ENCODE data around the gene PLXNA1.
A peak's percentile ranks its signal among the peaks of the same experiment; 100 is the strongest.

Gene PLXNA1

GRCh38 chr3:126999383-126999782 is 16.5 kb downstream of the PLXNA1 start:
- ChIA-PET POLR2A (no interaction called here), CTCF (no interaction called here)
- no peak for DNase-seq (ENCODE audit: extremely low spot score)
- TF ChIP-seq FOXK2 (IDR thresholded peaks at IDR 0.05), result no peak
- no peak for TF ChIP-seq PKNOX1 (IDR thresholded peaks at IDR 0.05)
- TF ChIP-seq BHLHE40 (IDR thresholded peaks at IDR 0.05; ENCODE audit: borderline replicate concordance), result no peak
- no peak for TF ChIP-seq FOXA1 (IDR thresholded peaks at IDR 0.05)
- TF ChIP-seq SP1 (IDR thresholded peaks at IDR 0.05), result no peak
- TF ChIP-seq ARNT (IDR thresholded peaks at IDR 0.05), result no peak
- TF ChIP-seq NFRKB (IDR thresholded peaks at IDR 0.05), result no peak
- no peak for TF ChIP-seq CTBP1 (IDR thresholded peaks at IDR 0.05; ENCODE audit: borderline replicate concordance)
- TF ChIP-seq FOXM1 (IDR thresholded peaks at IDR 0.05; ENCODE audit: borderline replicate concordance), result no peak
- no peak for TF ChIP-seq ZNF384 (IDR thresholded peaks at IDR 0.05)
- no peak for TF ChIP-seq ELF4 (IDR thresholded peaks at IDR 0.05)
- no peak for TF ChIP-seq HDGF (IDR thresholded peaks at IDR 0.05; ENCODE audit: borderline replicate concordance)
- TF ChIP-seq SUZ12 (IDR thresholded peaks at IDR 0.05), result no peak
- TF ChIP-seq TARDBP (IDR thresholded peaks at IDR 0.05), result no peak
- TF ChIP-seq LEF1 (IDR thresholded peaks at IDR 0.05; ENCODE audit: borderline replicate concordance), result no peak
- no peak for TF ChIP-seq L3MBTL2 (conservative IDR thresholded peaks at IDR 0.05)

- POLR2A ChIA-PET, result no interaction called here
- no peak for DNase-seq (ENCODE audit: extremely low spot score)
- CTCF ChIA-PET, result no interaction called here
- TF ChIP-seq LEF1 (IDR thresholded peaks at IDR 0.05; ENCODE audit: borderline replicate concordance) (no peak), SUZ12 (IDR thresholded peaks at IDR 0.05) (no peak), FOXA1 (IDR thresholded peaks at IDR 0.05) (no peak), FOXM1 (IDR thresholded peaks at IDR 0.05; ENCODE audit: borderline replicate concordance) (no peak), HDGF (IDR thresholded peaks at IDR 0.05; ENCODE audit: borderline replicate concordance) (no peak), ELF4 (IDR thresholded peaks at IDR 0.05) (no peak)
Measured at GRCh38 chr3:127000119-127000518, 17.2 kb downstream of the PLXNA1 start.

DNA sequence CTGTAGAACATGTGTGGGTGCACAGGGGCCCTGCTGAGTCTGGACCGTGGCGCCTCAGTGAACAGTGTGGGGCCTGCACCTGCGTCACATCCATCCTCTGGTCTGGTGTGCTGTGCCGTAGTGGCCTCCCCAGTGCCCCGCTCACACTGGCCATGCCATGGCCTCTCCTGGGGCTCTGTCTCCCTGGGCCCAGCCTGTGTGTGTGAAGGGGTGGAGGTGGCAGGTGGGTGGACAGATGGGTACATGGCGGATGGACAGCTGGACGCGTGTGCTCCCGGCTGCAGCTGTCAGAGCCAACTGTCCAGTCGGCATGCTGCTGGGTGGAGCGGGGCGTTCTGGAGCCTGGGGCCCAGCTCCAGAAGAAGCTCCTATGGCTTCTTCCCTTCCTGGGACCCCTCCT is 17.8 kb downstream of the PLXNA1 start:
- TF ChIP-seq CTBP1 (IDR thresholded peaks at IDR 0.05; ENCODE audit: borderline replicate concordance), result no peak
- no peak for DNase-seq (ENCODE audit: extremely low spot score)
- ChIA-PET CTCF (no interaction called here), POLR2A (interaction anchor here (1.1 kb wide), 1 partner anchor 18 kb away, joined by 3 read pairs; the partner anchor contains the start of gene PLXNA1)

DNA sequence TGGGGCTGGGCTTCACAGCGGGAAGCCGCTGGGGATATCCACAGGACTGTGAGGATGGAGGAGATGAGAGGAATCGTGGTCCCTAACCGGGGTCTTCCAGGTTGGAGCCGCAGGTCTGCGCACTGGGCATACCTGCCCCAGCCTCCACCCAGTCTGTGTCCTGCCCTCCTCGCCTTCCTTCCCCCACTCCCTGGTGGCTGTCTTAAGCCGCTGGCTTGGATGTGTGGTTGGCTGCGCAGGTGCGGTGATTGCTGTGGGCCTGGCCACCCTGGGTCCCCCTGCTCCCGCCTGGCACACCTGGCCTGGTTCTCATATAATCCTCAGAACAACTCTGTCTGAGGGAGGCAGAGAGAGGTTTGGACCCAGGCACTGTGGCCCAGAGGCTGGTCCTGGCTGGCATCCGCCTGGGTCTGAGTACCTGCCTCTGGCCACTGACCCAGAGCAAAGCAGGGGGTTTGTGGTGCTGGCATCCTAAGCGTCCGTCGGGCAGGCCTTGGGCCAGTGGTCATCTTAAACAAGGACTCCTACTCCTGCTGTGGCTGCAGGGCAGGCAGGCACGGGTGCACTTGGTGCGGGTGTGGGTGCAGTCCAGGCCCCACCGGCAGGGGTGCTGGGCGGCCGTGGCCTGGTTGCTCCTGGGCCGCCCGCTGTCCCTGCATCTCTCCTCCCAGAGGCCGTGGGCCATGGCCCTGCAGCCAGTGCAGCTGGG is 18.7 kb downstream of the PLXNA1 start:
- ChIA-PET CTCF (no interaction called here), POLR2A (interaction anchor here (1.1 kb wide), 1 partner anchor 19 kb away, joined by 3 read pairs; the partner anchor contains the start of gene PLXNA1)
- DNase-seq (ENCODE audit: extremely low spot score), result no peak
- no peak for TF ChIP-seq SUZ12 (IDR thresholded peaks at IDR 0.05)
- no peak for TF ChIP-seq FOXM1 (IDR thresholded peaks at IDR 0.05; ENCODE audit: borderline replicate concordance)
- TF ChIP-seq ARNT (IDR thresholded peaks at IDR 0.05), result no peak
- no peak for TF ChIP-seq ZNF384 (IDR thresholded peaks at IDR 0.05)
- TF ChIP-seq CTBP1 (IDR thresholded peaks at IDR 0.05; ENCODE audit: borderline replicate concordance), result no peak
- no peak for TF ChIP-seq FOXK2 (IDR thresholded peaks at IDR 0.05)
- TF ChIP-seq SP1 (IDR thresholded peaks at IDR 0.05), result no peak
- TF ChIP-seq PKNOX1 (IDR thresholded peaks at IDR 0.05), result no peak
- no peak for TF ChIP-seq BHLHE40 (IDR thresholded peaks at IDR 0.05; ENCODE audit: borderline replicate concordance)
- no peak for TF ChIP-seq NFRKB (IDR thresholded peaks at IDR 0.05)
- TF ChIP-seq FOXA1 (IDR thresholded peaks at IDR 0.05), result no peak
- no peak for TF ChIP-seq TARDBP (IDR thresholded peaks at IDR 0.05)
- no peak for TF ChIP-seq L3MBTL2 (conservative IDR thresholded peaks at IDR 0.05)
- TF ChIP-seq ELF4 (IDR thresholded peaks at IDR 0.05), result no peak
- no peak for TF ChIP-seq LEF1 (IDR thresholded peaks at IDR 0.05; ENCODE audit: borderline replicate concordance)
- no peak for TF ChIP-seq HDGF (IDR thresholded peaks at IDR 0.05; ENCODE audit: borderline replicate concordance)

- peak; percentile 29 for DNase-seq (ENCODE audit: extremely low spot score)
- TF ChIP-seq TARDBP (IDR thresholded peaks at IDR 0.05) (no peak), BHLHE40 (IDR thresholded peaks at IDR 0.05; ENCODE audit: borderline replicate concordance) (no peak), FOXK2 (IDR thresholded peaks at IDR 0.05) (no peak), SP1 (IDR thresholded peaks at IDR 0.05) (no peak), SUZ12 (IDR thresholded peaks at IDR 0.05) (no peak), ARNT (IDR thresholded peaks at IDR 0.05) (no peak), HDGF (IDR thresholded peaks at IDR 0.05; ENCODE audit: borderline replicate concordance) (no peak), PKNOX1 (IDR thresholded peaks at IDR 0.05) (no peak), ZNF384 (IDR thresholded peaks at IDR 0.05) (no peak), CTBP1 (IDR thresholded peaks at IDR 0.05; ENCODE audit: borderline replicate concordance) (no peak), FOXA1 (IDR thresholded peaks at IDR 0.05) (no peak), LEF1 (IDR thresholded peaks at IDR 0.05; ENCODE audit: borderline replicate concordance) (no peak), NFRKB (IDR thresholded peaks at IDR 0.05) (no peak), FOXM1 (IDR thresholded peaks at IDR 0.05; ENCODE audit: borderline replicate concordance) (no peak)
- POLR2A ChIA-PET, result no interaction called here
- CTCF ChIA-PET, result no interaction called here
Measured at GRCh38 chr3:127002195-127003174, 19.6 kb downstream of the PLXNA1 start.
